ENCODE data around the gene TUBB3. TPM values are rescaled to one million over a fixed set of nuclear protein-coding genes. Genes with fewer than 3 reads are reported as not detected.

Gene TUBB3
- total and polyA plus RNA-seq, 2 of the 8 experiments (the other 6 are each of a cell fraction or from before 2014, with no cell fraction given), result 275 to 393 TPM

DNA sequence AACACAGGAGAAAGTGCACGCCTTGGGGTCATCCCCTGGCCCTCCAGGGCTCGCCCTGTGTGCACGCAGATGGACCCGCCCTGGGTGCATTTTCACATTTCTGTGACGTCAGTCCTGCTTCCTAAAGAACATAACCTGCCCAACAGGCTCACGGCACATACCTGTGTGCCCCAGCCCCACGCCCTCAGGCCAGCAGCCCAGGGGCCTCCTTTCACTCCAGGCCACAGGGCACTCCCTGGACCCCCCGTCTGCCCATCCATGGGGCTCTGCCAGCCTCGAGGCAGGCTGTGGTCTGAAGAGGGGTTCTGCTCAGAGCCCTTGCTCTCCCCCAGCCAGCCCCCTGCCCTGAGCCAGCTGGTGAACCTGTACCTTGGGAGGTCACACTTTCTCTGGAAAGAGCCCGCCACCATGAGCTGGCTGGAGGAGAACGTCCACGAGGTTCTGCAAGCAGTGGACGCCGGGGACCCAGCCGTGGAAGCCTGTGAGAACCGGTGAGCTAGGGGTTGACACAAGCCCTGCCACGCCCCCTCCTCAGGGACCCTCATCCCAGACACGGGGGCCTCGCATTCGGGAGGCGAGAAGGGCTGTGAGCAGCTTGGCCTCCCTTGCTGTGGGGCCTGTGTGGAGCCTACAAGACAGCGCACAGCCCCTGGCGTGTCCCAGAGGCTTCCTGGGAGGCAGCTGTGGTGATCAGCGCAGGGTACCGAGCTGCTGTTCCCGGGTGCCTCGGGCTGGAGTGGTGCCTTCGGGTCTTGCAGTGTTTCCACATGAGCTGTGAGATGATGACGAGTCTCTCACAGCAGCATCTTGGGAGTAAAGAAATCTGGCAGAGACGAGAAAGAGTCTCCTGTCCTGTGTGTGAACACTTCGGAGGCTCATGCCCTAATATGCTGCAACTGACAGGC, 18.3 kb upstream of the TUBB3 start (continued):
- TF ChIP-seq TCF12 (IDR thresholded peaks at IDR 0.05; ENCODE audit: low read depth, low read length), result no peak
- no peak for TF ChIP-seq RBBP5 (IDR thresholded peaks at IDR 0.05; ENCODE audit: borderline replicate concordance, low read depth, low read length)
- no peak for TF ChIP-seq SIN3A (conservative IDR thresholded peaks at IDR 0.05 in 1 of 2, IDR thresholded peaks at IDR 0.05 in 1 of 2; ENCODE audit: low read depth in 1 of 2, low read length in 2 of 2)
